ENCODE results near the gene DLGAP1.

Gene DLGAP1

DNA sequence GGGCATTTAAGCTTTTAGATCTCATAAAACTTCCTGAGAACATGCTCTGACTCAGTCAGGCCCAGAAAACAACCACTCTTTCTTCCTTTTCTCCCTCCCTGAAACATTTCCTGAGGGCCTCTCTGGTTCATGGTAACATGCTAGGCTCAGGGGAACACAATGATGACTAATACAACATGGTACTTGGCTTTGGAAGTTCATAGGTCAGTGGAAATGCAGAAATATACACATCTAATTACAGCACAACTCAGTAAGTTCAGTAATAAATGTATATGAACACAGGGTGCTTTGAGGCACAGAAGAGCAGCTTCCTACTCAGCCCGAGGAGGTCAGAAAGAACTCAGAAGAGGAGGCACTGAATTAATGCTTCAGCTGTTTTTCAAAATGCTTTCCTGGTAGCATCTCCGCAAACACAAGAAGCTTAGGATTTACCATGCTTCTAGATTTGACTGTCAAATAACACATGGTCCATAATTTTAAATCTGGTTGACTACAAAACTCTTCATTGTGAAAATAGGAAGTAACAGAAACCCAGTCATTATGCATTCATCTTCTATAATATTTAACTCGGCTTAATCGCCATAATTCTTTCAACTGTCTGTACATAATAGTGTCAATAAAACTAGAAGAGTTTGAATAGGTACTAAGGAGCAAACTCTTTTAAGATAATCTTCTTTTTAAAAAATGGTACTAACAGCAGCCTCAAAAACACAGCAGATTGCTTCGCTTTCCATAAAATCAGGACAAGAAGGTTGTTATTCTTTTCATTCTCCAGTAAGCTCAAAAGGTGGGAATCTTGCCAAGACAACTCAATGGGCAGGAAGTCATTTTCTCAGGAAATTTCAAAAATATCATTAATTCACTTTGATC, 251.3 kb downstream of the DLGAP1 start:
- DNase-seq (ENCODE audit: low read depth): no peak
- H3K4me3 ChIP-seq (ENCODE audit: low read depth, low read length): no peak overlapping the region
- TF ChIP-seq, protein P1, sequence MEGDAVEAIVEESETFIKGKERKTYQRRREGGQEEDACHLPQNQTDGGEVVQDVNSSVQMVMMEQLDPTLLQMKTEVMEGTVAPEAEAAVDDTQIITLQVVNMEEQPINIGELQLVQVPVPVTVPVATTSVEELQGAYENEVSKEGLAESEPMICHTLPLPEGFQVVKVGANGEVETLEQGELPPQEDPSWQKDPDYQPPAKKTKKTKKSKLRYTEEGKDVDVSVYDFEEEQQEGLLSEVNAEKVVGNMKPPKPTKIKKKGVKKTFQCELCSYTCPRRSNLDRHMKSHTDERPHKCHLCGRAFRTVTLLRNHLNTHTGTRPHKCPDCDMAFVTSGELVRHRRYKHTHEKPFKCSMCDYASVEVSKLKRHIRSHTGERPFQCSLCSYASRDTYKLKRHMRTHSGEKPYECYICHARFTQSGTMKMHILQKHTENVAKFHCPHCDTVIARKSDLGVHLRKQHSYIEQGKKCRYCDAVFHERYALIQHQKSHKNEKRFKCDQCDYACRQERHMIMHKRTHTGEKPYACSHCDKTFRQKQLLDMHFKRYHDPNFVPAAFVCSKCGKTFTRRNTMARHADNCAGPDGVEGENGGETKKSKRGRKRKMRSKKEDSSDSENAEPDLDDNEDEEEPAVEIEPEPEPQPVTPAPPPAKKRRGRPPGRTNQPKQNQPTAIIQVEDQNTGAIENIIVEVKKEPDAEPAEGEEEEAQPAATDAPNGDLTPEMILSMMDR (IDR thresholded peaks at IDR 0.05; ENCODE audit: insufficient read depth, low read depth, low read length, missing control alignments): no peak

DNA sequence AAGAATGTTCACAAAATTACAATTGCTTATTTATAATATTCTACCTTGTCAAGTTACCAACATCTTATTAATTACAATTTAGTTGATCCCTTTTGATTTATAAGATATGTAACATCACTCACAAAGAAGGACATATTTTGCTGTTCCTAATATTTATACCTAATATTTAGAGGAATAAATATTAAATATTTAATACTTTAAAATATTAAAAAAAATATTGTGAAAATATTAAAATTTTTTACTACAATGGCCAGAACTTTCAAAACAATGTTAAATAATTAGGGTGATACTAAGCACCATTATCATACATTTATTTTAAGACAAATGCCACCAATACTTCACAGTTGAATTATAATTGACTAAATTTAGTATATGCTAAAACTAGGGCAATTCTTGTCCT, 254.7 kb downstream of the DLGAP1 start:
- TF ChIP-seq, protein P1 (IDR thresholded peaks at IDR 0.05; ENCODE audit: insufficient read depth, low read depth, low read length, missing control alignments): no peak
- DNase-seq (ENCODE audit: low read depth): no peak
- no peak overlapping the region for H3K4me3 ChIP-seq (ENCODE audit: low read depth, low read length)

DNA sequence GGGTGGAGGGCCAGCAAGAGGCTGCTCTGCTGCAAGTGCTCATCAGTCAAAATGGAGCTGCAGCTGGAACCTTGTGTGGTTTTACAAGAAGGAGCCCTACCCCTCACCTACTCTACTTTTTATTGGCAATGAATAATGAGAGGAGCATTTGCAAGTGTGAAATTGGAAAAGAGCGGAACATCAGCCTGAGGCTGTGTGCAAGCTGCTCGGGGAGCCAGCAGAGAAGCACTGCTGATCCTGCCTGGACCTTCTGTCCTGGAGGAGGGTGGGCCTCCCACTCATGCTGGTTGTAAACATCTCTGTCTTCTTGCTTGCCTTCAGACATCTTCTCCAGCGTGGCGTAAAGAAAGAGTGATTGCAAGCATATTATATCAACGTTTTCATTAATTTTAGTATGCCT, 256.2 kb downstream of the DLGAP1 start:
- TF ChIP-seq, protein P1 (IDR thresholded peaks at IDR 0.05; ENCODE audit: insufficient read depth, low read depth, low read length, missing control alignments): no peak
- no peak for DNase-seq (ENCODE audit: low read depth)
- H3K4me3 ChIP-seq (ENCODE audit: low read depth, low read length): no peak overlapping the region

DNA sequence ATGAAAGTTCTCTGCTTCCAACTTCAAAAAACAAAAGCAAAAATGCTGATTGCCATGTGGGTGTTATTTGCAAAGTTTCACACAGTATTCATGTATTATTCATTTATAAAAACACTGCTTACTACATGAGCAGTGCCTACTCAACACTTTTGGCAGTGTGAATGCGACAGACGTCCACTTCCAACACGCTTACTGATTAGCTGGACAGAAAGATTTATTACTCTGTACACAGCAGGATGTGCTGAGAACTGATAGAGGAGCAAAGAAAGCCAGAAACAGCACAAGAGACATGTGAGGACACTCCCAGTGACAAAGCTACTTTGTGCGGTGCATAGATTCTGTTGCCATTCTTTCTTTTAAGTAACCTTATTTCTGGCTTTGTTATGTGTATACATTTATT, 258.8 kb downstream of the DLGAP1 start:
- TF ChIP-seq, protein P1 (IDR thresholded peaks at IDR 0.05; ENCODE audit: insufficient read depth, low read depth, low read length, missing control alignments): no peak
- DNase-seq (ENCODE audit: low read depth): no peak
- H3K4me3 ChIP-seq (ENCODE audit: low read depth, low read length): peak overlapping the region; percentile 14

DNA sequence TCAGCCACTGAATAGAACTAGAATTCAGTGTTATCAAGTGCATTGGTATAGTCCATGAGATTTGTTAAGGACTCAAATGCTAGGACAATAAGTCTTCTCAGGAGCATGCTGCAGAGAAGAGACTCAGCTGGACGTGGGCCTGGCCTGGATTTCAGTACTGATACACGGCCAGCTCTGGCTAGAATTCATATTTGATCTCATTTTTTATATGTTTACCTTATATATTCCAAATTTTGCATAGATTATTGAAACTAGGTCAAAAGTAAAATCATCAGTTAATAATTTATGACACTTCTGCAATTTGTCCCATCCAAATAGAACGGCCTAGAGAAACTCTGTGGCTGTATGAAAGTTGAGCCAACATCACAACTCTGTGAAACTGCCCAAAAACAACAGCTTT, 262.0 kb downstream of the DLGAP1 start:
- H3K4me3 ChIP-seq (ENCODE audit: low read depth, low read length): no peak overlapping the region
- TF ChIP-seq, protein P1 (IDR thresholded peaks at IDR 0.05; ENCODE audit: insufficient read depth, low read depth, low read length, missing control alignments): no peak
- no peak for DNase-seq (ENCODE audit: low read depth)

DNA sequence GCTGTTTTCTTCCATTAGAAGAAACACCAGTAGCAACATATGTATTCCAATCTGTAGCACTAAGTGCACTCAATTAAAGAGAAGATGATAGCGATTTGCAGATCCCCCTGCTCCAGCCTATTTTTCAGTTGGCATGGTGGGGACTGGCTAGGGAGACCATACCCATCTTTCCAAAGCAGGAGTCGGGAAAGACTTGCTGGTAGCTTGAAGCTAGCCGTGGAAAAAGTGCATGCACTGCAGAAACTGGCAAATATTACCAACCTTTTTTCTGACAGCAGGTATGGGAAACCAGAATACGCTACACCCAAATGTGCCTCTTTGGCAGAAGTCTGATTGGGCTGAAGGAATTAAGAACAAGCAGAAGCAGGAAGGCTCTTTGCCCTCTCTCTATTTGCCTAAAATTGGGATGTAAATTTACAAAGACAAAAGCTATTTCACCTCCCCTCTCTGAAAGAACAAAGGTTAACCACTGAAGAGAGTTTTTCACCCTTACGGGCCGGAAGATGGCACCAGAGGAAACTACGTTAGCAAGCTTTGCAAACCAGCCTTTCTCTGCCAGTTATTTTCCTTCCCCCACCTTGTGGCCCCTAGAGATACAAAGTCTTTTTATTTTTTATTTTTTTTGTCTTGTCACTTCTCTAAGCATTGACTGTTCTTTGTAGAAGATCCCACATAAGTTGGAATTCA, 273.1 kb downstream of the DLGAP1 start:
- TF ChIP-seq, protein P1 (IDR thresholded peaks at IDR 0.05; ENCODE audit: insufficient read depth, low read depth, low read length, missing control alignments): peak; percentile 27
- H3K4me3 ChIP-seq (ENCODE audit: low read depth, low read length): no peak overlapping the region
- DNase-seq (ENCODE audit: low read depth): peak; percentile 68
